NCI-H82 (cell line): ENCODE results near the gene PFDN4.

Experiments used
- DNase-seq: peaks from one replicate; lab custom pipeline; 2025; lab: John Stamatoyannopoulos, UW

The PFDN4 gene

DNA sequence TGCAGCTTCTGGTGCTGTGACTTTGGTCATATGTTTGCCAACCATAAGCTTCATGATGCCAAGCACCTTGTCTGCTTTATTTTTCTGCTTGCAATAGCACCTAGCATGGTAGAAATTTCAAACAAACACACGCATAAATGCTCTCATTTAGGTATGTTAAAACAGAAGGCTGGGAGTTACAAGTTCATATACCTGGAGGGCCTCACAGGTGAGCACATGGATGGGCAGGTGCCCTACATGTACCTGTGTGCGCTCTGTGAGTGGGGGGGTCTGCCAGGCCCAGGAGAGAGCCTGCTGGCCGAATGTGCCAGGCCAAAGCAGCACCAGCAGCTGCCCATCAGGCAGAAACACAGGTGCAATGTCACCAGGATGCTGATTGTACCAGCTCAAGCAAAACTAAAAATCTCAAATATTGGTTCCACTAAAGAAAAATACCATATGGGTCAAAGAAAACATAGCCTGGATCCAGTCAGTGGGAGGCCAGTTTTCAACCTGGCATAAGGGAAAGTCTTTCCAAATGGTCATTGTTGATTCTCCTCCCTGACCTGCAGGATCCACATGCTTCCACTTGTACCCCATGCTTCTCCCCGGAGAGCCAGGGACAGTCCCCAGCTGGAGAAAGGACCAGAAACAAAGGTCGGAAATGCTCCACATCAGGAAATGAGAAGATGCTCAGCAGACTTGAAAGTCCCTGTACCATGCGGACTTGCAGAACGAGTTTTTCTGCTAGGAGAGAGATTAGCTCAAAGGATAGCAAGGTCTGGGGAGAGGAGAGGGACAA, 7.2 kb upstream of the PFDN4 start:
- no peak for DNase-seq

- DNase-seq = no peak
Measured at GRCh38 chr20:54201268-54201846, 6.5 kb upstream of the PFDN4 start.

DNA sequence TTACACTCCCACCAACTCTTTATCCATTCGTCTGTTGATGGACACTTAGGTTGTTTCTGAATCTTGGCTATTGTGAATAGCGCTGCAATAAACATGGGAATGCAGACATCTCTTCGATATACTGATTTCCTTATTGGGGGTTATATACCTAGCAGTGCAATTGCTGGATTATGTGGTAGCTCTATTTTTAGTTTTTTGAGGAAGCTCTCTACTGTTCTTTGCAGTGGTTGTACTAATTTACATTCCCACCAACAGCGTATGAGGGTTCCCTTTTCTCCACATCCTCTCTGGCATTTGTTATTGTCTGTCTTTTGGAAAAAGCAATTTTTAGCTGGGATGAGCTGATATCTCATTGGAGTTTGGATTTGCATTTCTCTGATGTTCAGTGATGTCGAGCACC, 4.6 kb upstream of the PFDN4 start:
- no peak for DNase-seq

GRCh38 chr20:54204063-54204462, 3.8 kb upstream of the PFDN4 start:
- no peak for DNase-seq

DNA sequence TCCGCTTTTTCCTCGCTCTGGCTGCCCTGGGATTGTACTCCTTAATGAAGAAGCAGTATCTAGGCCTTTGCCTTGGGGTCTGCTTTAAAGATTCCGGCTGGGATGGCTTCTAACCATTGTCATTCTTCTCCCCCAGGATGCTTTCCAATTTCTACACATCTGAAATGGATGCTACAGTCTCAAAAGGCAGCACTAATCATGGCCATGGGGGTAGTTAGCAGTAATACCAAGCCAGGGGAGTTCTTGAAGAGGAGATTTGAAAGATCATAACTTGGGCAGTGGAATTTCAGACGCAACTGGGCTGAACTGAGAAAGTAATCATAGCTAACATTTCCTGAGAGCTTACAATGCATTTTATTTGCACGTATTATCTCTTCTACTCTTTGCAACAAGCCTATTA, 3.4 kb upstream of the PFDN4 start:
- DNase-seq = no peak

DNA sequence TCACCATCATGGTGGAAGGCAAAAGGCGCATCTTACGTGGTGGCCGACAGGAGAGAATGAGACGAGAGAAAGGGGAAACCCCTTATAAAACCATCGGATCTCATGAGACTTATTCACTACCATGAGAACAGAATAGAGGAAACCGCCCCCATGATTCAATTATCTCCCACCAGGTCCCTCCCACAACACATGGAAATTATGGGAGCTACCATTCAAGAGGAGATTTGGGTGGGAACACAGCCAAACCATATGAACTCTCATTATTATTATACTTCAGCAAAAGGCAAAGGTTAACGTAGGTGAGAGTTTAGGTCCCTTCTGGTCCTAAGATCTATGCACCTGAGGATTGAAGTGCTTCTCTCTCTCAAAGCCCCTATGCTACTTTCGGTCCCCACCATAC, 2.4 kb upstream of the PFDN4 start:
- DNase-seq = no peak

DNA sequence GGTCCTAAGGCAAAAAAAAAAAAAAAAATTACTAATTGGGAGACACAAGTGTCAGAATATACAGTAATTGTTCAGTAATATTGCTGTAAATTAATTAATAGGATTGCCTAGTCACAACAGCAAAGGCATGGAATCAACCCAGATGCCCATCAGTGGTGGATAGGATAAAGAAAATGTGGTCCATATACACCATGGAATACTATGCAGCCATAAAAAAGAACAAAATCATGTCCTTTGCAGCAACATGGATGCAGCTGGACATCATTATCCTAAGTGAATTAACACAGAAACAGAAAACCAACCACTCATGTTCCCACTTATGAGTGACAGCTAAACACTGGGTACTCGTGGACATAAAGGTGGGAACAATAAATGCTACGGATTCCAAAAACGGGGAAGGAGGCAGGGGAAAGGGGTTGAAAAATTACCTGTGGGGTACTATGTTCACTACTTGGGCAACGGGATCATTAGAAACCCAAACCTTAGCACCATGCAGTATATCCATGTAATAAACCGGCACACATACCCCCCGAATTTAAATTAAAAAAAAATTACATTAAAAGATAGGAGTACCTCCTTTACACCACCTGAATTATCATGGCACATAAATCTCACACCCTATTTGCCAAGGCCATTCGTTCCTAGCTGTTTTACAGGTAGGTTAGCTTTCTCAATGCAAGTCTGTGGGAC, 689 bp upstream of the PFDN4 start:
- no peak for DNase-seq

- peak; percentile 82 for DNase-seq
Measured at GRCh38 chr20:54208548-54209176, 775 bp downstream of the PFDN4 start.

GRCh38 chr20:54209216-54209813, 1.4 kb downstream of the PFDN4 start:
- DNase-seq = no peak

GRCh38 chr20:54212226-54212625, 4.3 kb downstream of the PFDN4 start:
- DNase-seq = no peak

GRCh38 chr20:54212871-54213270, 5.0 kb downstream of the PFDN4 start:
- no peak for DNase-seq

DNA sequence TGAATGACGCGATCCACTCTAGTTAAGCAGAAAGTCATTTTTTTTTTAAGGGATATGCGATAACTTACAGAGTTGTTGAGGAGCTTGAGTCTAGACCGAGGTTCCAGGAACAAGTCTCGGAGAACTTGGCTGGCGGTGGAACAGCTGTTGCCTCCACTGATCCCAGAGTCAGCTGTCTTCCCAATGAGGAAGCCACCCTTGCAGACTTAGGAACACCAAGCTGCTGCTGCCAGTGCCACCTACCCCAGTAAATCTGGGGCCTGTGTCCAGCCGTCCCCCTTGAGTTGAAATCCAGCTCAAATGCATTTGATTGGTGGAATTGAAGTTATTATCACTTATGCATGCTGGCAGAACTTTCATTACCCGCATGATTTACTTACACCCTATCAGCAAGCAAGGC, 6.7 kb downstream of the PFDN4 start:
- peak; percentile 57 for DNase-seq

DNA sequence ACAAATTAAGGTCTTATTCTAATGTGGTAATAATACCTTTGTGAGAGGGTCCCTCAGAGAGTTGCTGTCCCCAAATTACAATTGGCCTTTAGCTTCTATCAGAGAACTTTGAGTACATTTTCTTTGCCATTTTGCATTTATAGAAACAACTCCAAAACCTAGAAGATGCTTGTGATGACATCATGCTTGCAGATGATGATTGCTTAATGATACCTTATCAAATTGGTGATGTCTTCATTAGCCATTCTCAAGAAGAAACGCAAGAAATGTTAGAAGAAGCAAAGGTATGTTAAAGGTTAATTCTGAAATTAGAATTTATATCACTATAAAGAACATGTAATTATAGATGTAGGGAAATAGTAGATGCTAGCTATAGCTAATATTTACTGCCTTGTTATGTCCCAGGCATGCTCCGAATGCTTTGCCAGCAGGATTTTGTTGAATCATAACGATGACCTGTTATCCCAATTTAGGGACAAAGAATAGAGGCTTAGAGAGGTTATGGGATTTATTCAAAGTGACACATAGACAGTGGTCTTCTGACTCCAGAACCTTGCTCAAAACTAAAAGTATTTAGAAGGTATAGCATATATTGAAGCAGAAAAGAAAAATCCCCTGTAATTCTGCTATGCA, 7.4 kb downstream of the PFDN4 start:
- no peak for DNase-seq

DNA sequence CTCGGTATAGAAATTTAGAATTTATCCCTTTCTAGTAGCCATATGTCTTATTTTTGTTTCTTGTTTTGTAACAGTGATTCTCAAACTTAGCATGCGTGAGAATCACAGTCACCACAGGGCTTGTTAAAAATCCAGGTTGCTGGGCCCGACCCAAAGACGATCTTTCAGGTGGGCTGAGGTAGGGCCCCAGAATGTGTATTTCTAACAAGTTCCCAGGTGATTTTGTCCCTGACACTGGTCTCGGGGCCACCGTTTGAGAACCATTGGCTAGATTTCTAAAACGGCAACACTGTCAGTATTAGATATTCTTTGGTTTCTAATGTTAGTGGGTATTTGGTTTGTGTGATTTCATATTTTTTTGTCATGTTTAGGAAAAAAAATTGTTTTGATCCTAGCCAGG, 9.9 kb downstream of the PFDN4 start:
- DNase-seq = no peak

DNA sequence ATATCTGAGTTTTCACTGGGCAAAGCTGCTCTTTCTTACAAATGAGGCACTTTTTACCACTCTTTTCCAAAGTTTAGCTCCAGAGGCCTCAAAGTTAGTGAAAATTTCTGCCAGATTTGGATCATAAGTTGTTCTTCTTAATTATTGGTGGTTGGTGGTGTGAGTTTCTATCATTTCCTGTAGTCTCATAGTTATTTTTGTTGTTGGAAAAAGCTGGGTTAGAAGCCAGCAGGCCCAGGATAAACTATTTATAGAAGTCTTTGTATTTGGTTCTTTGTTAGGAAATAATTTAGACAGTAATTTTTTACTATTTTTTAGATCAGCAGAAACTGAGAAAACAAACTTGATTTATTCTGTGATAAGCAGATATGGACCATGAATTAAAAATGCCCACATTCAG, 10.6 kb downstream of the PFDN4 start:
- no peak for DNase-seq

GRCh38 chr20:54219751-54220426, 12.0 kb downstream of the PFDN4 start:
- DNase-seq = peak; percentile 73

- no peak for DNase-seq
Measured at GRCh38 chr20:54220722-54221121, 12.8 kb downstream of the PFDN4 start.

DNA sequence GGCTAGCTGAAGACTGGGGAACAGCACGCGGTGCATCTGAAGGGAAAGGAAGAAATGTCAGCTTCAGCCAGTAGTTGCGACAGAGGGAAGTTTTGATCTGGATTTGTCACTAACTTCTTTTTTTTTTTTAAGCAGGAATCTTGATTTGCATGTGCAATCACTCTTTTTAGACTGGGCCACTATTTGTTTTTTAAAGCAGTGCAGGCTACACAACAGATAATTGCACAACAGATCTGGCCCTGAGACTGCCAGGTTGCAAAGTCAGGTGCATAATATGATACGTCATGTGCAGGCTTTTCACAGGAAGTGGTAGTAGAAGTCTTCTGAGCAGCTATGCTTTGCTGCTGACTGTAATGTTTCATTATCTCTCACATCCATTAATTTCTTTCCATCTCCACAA, 13.5 kb downstream of the PFDN4 start:
- no peak for DNase-seq

- DNase-seq = no peak
Measured at GRCh38 chr20:54221996-54222890, 14.4 kb downstream of the PFDN4 start.

GRCh38 chr20:54223285-54223684, 15.4 kb downstream of the PFDN4 start:
- DNase-seq = no peak
